ENCODE measurements around the gene VSX1.

VSX1 gene

DNA sequence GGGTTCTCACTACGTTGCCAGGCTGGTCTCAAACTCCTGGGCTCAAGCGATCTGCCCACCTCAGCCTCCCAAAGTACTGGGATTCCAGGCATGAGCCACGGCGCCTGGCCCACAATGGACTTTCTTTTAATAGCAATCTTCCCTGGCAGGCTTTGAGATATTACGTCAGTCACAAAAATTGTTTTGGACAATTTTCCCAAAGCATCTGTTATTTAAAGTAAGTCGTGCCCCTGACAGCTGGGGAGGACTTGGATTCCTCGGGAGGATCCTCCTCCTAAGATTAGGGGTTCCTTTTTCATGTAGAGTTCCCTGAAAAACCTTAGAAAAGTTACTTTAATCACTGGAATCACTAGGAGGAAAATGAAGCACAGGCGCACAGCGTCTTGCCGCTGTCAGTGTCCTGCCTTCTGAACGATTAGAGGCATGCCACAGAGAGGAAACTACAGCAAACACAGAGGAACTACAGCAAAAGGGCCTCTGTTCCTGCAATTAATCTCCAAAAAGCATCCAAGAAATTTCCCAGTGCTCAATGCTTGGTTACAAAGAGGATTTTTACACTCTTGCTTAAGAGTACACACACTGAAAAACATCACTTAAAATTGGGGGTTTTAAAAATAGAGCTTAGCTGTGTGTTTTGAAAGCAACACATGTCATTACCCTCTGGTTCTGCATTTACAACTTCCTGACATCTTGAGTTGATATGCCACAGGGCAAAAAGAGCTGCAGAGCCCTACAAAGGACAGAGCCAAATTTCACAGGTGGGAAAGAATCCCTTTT lies 28.5 kb downstream of the VSX1 start:
- no peak for ATAC-seq (replicated peaks; ENCODE audit: extremely low read depth, poor library complexity, severe bottlenecking)
- no peak for DNase-seq (ENCODE audit: low spot score in 2 of 2)
- Mint-ChIP-seq H3K9me3 (no peaks in the 10 kb centered on the region), H3K4me3 (no peak overlapping the region), H3K27ac (ENCODE audit: low read depth) (peak overlapping the region; percentile 53), H3K4me1 (peaks cover 73% of the 10 kb centered on the region), H3K27me3 (no peaks in the 10 kb centered on the region), H3K36me3 (ENCODE audit: insufficient read depth) (peaks cover 23% of the 10 kb centered on the region)

DNA sequence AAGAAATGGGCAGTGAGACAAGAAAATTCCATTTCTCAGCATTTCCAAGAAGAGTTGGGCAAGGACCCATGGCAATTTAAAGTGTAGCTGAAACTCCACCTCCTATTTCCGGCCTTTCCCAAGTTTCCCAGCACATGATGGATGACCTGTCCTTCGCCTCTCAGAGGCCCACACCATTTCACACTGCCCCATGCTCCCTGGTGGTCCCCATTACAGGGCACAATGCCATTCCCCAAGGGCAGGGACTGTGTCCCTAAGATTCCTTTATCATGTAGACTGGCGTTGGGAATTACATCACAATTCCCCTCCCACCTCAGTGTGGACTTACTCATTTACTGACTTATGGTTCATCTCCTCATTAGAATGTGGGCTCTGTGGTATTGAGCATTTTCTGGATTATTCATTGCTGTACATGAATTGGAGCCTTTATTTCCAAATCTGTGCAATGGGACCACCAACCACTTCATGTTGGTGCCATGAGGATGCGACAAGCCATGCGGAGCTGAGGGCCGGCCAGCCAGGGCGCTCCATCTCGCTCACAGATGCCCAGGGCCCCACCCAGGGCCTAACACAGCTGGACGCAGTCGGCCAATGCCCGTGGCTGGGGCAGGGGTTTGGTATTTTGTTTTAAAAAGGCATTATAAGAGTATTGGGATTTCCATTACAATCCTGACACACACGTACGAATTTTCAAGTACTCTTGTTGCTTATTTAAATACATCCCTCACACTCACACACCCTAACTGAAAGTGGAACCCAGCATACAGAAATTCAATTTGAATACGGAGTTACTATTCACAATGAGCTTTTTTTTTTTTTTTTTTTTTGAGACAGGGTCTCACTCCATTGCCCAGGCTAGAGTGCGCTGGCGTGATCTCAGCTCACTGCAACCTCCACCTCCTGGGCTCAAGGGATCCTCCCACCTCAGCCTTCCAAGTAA lies 29.4 kb downstream of the VSX1 start:
- DNase-seq (ENCODE audit: low spot score in 2 of 2): no peak
- Mint-ChIP-seq H3K27me3 (no peaks in the 10 kb centered on the region), H3K36me3 (ENCODE audit: insufficient read depth) (peaks cover 26% of the 10 kb centered on the region), H3K9me3 (no peaks in the 10 kb centered on the region), H3K27ac (ENCODE audit: low read depth) (peak overlapping the region; percentile 91), H3K4me1 (peaks cover 78% of the 10 kb centered on the region), H3K4me3 (no peak overlapping the region)
- ATAC-seq (replicated peaks; ENCODE audit: extremely low read depth, poor library complexity, severe bottlenecking): no peak

DNA sequence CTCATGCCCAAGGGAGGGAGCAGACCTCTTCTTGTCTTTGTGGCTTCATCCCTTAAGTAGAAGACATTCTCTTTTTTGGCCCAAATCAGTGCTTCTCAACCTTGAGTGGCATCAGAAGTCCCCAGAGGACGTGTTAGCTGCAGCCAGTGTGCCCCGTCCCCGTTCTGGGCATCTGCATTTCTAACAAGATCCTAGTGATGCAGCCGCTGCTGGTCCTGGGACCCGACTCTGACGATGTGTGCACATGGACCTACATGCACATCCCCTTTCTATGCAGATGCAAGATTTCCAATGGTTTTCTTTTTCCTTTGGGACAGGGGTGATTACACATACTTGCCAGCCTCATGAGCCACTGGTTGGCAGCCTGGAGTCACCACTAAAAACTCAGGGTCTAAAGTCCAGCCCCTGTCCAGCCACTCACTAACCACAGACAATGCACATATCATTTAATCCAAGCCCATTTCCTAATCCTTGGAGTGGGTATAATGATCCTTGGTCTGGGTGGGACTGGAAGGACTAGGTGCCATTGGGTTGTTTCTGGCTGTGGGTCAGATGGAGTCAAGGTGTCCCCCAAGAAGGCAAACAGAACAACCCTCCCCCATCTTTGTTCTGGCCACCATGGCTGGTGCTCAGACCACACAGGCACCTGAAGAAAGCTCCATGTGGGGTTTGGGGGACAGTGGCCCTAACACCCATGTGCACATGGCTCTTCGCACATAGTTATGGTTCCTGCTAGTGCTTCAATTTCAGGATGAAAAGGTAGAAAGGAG lies 30.4 kb downstream of the VSX1 start:
- Mint-ChIP-seq H3K4me1 (peaks cover 75% of the 10 kb centered on the region), H3K27me3 (no peaks in the 10 kb centered on the region), H3K4me3 (no peak overlapping the region), H3K9me3 (no peaks in the 10 kb centered on the region), H3K27ac (ENCODE audit: low read depth) (peak overlapping the region; percentile 91), H3K36me3 (ENCODE audit: insufficient read depth) (peaks cover 30% of the 10 kb centered on the region)
- ATAC-seq (replicated peaks; ENCODE audit: extremely low read depth, poor library complexity, severe bottlenecking) (no peak), DNase-seq (ENCODE audit: low spot score in 2 of 2) (no peak)

DNA sequence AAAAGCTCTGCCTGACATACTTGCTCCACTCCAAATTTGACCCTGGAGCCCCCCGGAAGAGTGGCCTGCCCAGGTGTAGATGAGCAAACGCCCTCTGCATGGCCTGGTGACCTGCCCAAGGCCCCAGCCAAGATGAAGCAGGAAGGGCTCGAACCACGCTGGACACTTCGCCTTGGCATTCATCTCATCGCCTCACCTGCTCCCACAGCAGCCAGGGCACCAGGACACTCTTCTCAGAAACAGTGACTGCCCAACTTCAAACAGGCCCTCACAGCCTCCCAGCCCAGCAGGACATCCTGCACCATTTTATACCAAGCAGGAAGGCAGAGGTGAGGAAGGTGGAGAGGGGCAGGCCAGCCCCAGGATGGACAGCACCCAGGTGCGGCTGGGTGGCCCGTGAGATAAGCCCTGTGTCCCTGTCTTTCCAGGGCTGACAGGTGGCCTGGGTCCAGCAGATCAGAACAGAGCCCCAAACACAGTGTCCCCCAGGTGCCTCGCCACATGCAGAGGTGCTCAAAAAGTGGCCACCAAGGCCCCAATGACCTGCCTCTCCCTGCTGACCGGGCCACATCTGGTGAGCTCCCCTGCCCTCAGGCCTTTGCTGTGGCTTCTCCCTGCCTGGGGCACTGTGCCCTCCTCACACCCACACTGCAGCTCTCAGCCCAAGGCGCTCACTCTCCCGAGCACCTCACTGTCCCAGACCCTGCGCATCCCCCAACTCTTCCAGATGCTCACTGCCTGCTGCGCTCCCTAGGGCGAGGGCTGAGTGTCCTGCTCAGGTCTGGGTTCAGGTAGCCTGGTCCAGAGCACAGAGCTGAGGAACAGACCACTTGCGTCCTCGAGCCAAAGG lies 31.2 kb downstream of the VSX1 start:
- Mint-ChIP-seq H3K4me3 (no peak overlapping the region), H3K9me3 (no peaks in the 10 kb centered on the region), H3K4me1 (peaks cover 67% of the 10 kb centered on the region), H3K27me3 (no peaks in the 10 kb centered on the region), H3K36me3 (ENCODE audit: insufficient read depth) (peaks cover 27% of the 10 kb centered on the region), H3K27ac (ENCODE audit: low read depth) (peak overlapping the region; percentile 91)
- ATAC-seq (replicated peaks; ENCODE audit: extremely low read depth, poor library complexity, severe bottlenecking): no peak
- no peak for DNase-seq (ENCODE audit: low spot score in 2 of 2)

DNA sequence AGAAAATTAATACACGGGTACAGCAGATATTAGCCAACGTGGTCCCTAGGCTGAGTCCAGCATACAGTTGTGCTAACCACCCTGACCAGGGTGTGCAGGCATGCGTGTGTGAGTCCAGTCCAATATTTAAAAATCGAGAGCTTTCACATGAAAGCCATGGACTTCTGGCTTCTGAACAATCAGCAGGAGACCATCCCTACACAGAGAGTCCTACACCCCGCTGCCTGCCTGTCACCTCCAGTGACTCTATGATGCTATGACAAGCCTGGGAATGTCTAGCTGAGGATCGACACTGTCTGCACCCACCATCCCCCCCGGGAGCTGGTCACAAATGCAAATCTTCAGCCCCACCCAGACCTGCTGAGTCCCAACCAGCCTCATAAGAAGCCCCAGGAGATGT lies 31.9 kb downstream of the VSX1 start:
- ATAC-seq (replicated peaks; ENCODE audit: extremely low read depth, poor library complexity, severe bottlenecking) (no peak), DNase-seq (ENCODE audit: low spot score in 2 of 2) (no peak)
- Mint-ChIP-seq H3K4me3 (no peak overlapping the region), H3K27ac (ENCODE audit: low read depth) (peak overlapping the region; percentile 91), H3K9me3 (no peaks in the 10 kb centered on the region), H3K27me3 (no peaks in the 10 kb centered on the region), H3K36me3 (ENCODE audit: insufficient read depth) (peaks cover 27% of the 10 kb centered on the region), H3K4me1 (peaks cover 63% of the 10 kb centered on the region)

DNA sequence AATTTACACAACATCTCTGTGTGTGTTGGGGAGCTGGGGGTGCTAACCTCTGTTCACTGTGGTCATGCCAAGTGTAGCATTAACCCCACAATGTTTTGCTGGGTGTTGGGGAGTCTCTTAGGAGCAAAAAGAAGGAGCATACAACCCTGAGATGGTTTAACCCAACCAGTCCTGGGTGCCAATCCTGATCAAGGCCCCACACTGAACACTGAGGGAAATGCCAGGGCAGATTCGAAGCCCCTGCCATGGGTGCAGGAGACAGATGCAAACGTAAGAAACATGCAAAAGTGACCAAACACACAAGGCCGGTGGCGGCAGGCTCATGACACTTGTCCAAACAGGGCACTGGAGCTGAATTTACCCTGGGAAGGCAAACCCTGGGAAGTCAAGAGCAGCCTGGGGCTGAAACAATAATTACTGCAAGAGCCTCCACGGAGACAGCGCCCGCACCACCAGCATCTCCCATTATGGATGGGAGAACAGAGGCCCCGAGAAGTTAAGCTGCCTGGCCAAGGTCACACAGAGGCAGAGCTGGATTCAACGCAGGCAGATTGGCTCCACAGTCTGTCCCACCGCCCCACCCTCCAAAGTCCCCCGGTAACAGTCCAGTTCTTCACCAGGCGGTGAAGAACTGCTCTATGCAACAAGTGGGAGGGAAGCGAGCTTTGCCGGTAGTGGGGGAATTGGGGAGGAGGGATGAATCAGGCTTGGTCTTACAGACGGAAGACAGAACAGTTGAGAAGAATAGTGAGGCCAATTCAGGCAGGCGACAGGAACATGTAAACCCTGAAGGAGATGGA lies 32.5 kb downstream of the VSX1 start:
- DNase-seq (ENCODE audit: low spot score in 2 of 2): no peak
- no peaks in the 10 kb centered on the region for H3K9me3 Mint-ChIP-seq
- H3K4me3 Mint-ChIP-seq: no peak overlapping the region
- peaks cover 24% of the 10 kb centered on the region for H3K36me3 Mint-ChIP-seq (ENCODE audit: insufficient read depth)
- peaks cover 57% of the 10 kb centered on the region for H3K4me1 Mint-ChIP-seq
- H3K27me3 Mint-ChIP-seq: no peaks in the 10 kb centered on the region
- peak overlapping the region; percentile 85 for H3K27ac Mint-ChIP-seq (ENCODE audit: low read depth)
- no peak for ATAC-seq (replicated peaks; ENCODE audit: extremely low read depth, poor library complexity, severe bottlenecking)

DNA sequence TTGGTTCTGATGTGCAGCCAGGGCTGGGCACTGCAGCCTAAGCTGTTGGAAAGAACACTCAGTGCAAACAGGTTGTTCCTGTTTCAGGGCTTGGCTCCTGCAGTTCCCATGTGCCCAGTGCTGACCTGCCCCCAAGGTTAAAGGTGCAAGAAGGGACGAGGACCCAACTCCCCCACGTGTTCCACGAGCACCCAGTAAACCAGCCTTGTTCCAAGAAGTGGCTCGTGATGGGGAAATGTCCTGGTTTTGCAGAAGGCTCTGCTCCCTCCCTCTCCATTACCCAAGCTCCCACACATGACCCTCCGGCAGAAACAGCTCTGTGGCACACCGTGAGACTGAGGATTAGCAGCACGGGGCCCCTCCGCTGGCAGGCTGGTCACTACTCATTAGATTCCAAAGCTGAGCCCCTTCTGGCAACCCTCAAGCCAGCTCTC lies 33.4 kb downstream of the VSX1 start:
- H3K4me1 Mint-ChIP-seq: peaks cover 48% of the 10 kb centered on the region
- H3K36me3 Mint-ChIP-seq (ENCODE audit: insufficient read depth): peaks cover 26% of the 10 kb centered on the region
- ATAC-seq (replicated peaks; ENCODE audit: extremely low read depth, poor library complexity, severe bottlenecking) (no peak), DNase-seq (ENCODE audit: low spot score in 2 of 2) (no peak)
- H3K9me3 Mint-ChIP-seq: no peaks in the 10 kb centered on the region
- no peaks in the 10 kb centered on the region for H3K27me3 Mint-ChIP-seq
- peak overlapping the region; percentile 85 for H3K27ac Mint-ChIP-seq (ENCODE audit: low read depth)
- H3K4me3 Mint-ChIP-seq: no peak overlapping the region

DNA sequence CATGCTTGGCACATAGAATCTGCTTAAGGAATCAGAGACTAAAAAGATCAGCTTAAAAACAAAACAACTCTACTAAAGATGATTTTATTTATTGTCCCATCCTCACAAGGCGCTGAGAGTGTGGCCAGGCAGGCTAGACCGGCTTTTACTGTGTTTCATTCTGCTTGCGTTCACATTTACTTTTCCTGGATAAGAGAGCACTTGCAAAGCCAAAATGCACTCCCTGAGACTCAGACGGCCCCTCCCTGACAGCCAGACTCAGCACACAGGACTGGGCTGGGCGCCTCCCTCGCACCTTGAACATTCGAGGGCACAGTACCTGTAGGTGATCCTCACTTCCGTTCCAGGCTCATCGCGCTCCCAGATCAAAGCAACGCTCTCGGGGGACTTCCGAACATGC lies 34.2 kb downstream of the VSX1 start:
- H3K27me3 Mint-ChIP-seq: no peaks in the 10 kb centered on the region
- H3K27ac Mint-ChIP-seq (ENCODE audit: low read depth): peak overlapping the region; percentile 62
- peaks cover 27% of the 10 kb centered on the region for H3K36me3 Mint-ChIP-seq (ENCODE audit: insufficient read depth)
- no peaks in the 10 kb centered on the region for H3K9me3 Mint-ChIP-seq
- ATAC-seq (replicated peaks; ENCODE audit: extremely low read depth, poor library complexity, severe bottlenecking) (no peak), DNase-seq (ENCODE audit: low spot score in 2 of 2) (no peak)
- H3K4me1 Mint-ChIP-seq: peaks cover 49% of the 10 kb centered on the region
- no peak overlapping the region for H3K4me3 Mint-ChIP-seq

DNA sequence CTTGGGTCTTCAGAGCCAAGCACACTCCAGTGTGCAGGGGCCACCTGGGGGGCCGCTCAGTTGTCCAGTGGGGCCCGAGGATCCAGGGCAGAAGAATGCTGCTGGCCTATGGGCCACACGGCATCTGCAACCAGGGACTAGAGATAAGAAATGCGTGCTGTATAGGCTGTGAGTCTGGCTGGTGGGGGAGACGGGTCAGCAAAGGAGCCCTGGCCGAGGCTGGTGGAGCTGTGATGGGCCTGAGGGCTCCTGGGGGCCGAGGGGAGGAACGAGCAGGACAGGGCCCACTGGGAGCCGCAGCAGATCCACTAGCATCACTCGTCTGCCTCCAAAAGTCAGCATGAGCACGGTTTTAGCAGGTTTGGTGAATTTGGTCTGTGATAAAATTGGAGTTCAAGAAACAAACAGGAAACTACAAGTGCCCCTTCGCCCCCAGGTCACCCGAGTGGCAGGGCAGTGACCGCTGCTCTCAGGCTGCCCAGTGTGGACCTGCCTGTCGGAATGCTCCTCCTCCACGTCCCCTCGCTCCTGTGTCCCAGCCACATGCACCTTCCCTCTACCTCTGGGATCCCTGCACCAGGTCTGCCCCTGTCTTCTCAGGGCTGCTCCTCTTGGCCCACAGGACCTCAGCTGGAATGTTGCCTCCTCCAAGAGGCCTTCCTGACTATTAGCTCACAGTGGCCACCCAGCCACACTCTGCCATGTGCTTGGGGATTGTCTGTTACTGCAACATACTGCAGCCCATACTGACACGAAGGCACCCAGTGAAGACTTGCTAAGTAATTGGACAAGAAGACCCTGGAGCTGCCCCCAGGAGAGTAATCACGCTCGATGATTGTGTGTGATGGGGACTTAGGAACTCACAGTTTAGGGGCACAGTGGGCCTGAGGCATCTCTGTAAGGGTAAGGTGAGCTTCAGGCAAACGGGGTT lies 34.9 kb downstream of the VSX1 start:
- Mint-ChIP-seq H3K9me3 (no peaks in the 10 kb centered on the region), H3K4me3 (no peak overlapping the region), H3K36me3 (ENCODE audit: insufficient read depth) (peaks cover 27% of the 10 kb centered on the region), H3K27me3 (no peaks in the 10 kb centered on the region), H3K4me1 (peaks cover 49% of the 10 kb centered on the region), H3K27ac (ENCODE audit: low read depth) (peak overlapping the region; percentile 67)
- DNase-seq (ENCODE audit: low spot score in 2 of 2) (no peak), ATAC-seq (replicated peaks; ENCODE audit: extremely low read depth, poor library complexity, severe bottlenecking) (no peak)

DNA sequence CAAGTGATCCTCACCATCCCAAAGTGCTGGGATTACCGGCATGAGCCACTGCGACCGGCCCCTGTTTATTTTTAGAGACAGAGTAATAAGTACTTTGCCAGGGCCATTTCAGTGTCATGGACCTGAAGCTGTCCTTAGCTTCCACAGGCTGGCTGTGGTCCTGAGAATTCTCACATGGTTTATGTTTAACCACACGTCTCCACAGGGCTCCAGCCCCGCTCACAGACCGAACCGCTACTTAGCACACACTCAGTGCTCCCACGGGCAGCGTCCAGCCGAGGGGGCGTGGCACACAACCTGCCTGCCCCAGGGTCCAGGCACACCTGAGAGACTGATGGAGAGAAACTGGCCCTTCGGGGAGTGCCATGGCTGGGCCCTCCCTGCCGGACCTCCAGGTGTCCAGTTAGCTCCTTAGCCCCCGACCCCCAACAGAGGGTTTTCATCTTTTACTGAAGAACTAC lies 35.7 kb downstream of the VSX1 start:
- H3K4me3 Mint-ChIP-seq: no peak overlapping the region
- H3K27ac Mint-ChIP-seq (ENCODE audit: low read depth): peak overlapping the region; percentile 67
- peaks cover 51% of the 10 kb centered on the region for H3K4me1 Mint-ChIP-seq
- ATAC-seq (replicated peaks; ENCODE audit: extremely low read depth, poor library complexity, severe bottlenecking) (no peak), DNase-seq (ENCODE audit: low spot score in 2 of 2) (no peak)
- peaks cover 30% of the 10 kb centered on the region for H3K36me3 Mint-ChIP-seq (ENCODE audit: insufficient read depth)
- no peaks in the 10 kb centered on the region for H3K27me3 Mint-ChIP-seq
- no peaks in the 10 kb centered on the region for H3K9me3 Mint-ChIP-seq

Data from central memory CD8-positive, alpha-beta T cell (primary cell).